PC-9 (cell line): ENCODE results near the gene ZBTB9. TPM values are rescaled to one million over a fixed set of nuclear protein-coding genes. Genes with fewer than 3 reads are reported as not detected.

Source experiments
- BruUV-seq: library from RNA; stranded (reverse); fragments of 400-500 nt; replicated peaks from 2 replicates; lab custom pipeline; 2021; lab: Mats Ljungman, UMichigan
- CTCF ChIA-PET: fragments of 300-600 bp; sonication (Branson Sonifier 250); formaldehyde crosslinking; loops from one replicate; lab custom pipeline; 2022; ENCODE audit warnings: antibody characterized with exemption; lab: Charles Lee
- POLR2A ChIA-PET: fragments of 300-600 bp; sonication (Branson Sonifier 250); formaldehyde crosslinking; loops from one replicate; lab custom pipeline; 2022; ENCODE audit warnings: antibody characterized with exemption; ENCODE audit not compliant: unreplicated experiment; lab: Charles Lee
- DNase-seq, 2 experiments: peaks; one replicate each; pipeline versions ENCODE4 v3.0.0 to v3.0.0-alpha.2; 2015 to 2022; ENCODE audit warnings: mixed read lengths in 1 of 2
- H2AFZ ChIP-seq: fragments of 200-600 bp; sonication (generic); 2 replicates; pipeline ENCODE4 v1.8.1; 2017; ENCODE audit warnings: antibody characterized with exemption
- H3F3A ChIP-seq: fragments of 200-600 bp; sonication (generic); 2 replicates; pipeline ENCODE4 v1.8.1; 2017; ENCODE audit warnings: antibody characterized with exemption, mild to moderate bottlenecking, low read depth; ENCODE audit not compliant: insufficient read depth
- H3K27ac ChIP-seq: fragments of 200-600 bp; sonication (generic); 2 replicates; pipeline ENCODE4 v1.6.1; 2016; ENCODE audit warnings: mixed run types
- H3K27me3 ChIP-seq: fragments of 200-600 bp; sonication (generic); 2 replicates; pipeline ENCODE4 v1.6.1; 2016; ENCODE audit warnings: low read depth, mixed run types; ENCODE audit not compliant: insufficient read depth
- H3K36me3 ChIP-seq: fragments of 200-600 bp; sonication (generic); 2 replicates; pipeline ENCODE4 v1.6.1; 2016; ENCODE audit warnings: low read depth, mixed run types
- H3K4me1 ChIP-seq: fragments of 200-600 bp; sonication (generic); replicated peaks from 2 replicates; pipeline ENCODE4 v1.6.1; 2016; ENCODE audit warnings: mixed run types; ENCODE audit not compliant: insufficient read depth
- H3K4me2 ChIP-seq: fragments of 200-600 bp; sonication (generic); 2 replicates; pipeline ENCODE4 v1.6.1; 2017; ENCODE audit warnings: mixed run types
- H3K4me3 ChIP-seq: fragments of 200-600 bp; sonication (generic); 2 replicates; pipeline ENCODE4 v1.6.1; 2016; ENCODE audit warnings: mixed run types
- H3K79me2 ChIP-seq: fragments of 200-600 bp; sonication (generic); 2 replicates; pipeline ENCODE4 v1.6.1; 2017; ENCODE audit warnings: low read depth, mixed run types
- H3K9me2 ChIP-seq: fragments of 200-600 bp; sonication (generic); 2 replicates; pipeline ENCODE4 v1.8.1; 2017; ENCODE audit warnings: mild to moderate bottlenecking; ENCODE audit not compliant: insufficient read depth
- H3K9me3 ChIP-seq: fragments of 200-600 bp; sonication (generic); 2 replicates; pipeline ENCODE4 v1.8.1; 2016; ENCODE audit warnings: low read depth; ENCODE audit not compliant: insufficient read depth
- H4K20me1 ChIP-seq: fragments of 200-600 bp; sonication (generic); 2 replicates; pipeline ENCODE4 v1.8.1; 2017; ENCODE audit not compliant: insufficient read depth
- CTCF ChIP-seq: fragments of 200-600 bp; sonication (generic); conservative IDR thresholded peaks from 2 replicates; pipeline ENCODE4 v1.6.1; 2017; ENCODE audit warnings: mixed run types, antibody characterized with exemption, mild to moderate bottlenecking, moderate library complexity
- EZH2 ChIP-seq: fragments of 200-600 bp; sonication (generic); IDR thresholded peaks from 2 replicates; pipeline ENCODE4 v1.8.0; 2017; ENCODE audit warnings: antibody characterized with exemption, low read depth
- intact Hi-C: fragments of 100-400 bp; cut with micrococcal nuclease; formaldehyde crosslinking; loops from one replicate; pipeline ENCODE4 v1.10.0; 2022; ENCODE audit not compliant: unreplicated experiment
- total RNA-seq: library from RNA; stranded (reverse); gene quantifications from 2 replicates; pipeline ENCODE4 v1.2.3, GENCODE V29; 2021

Gene ZBTB9
- total RNA-seq, 1 experiment from 2014 or later, result 7.9 TPM

GRCh38 chr6:33437666-33438065 is 16.7 kb upstream of the ZBTB9 start:
- intact Hi-C loops, result no loop called here
- no peaks in the 10 kb centered on the region for H3K9me2 ChIP-seq
- H4K20me1 ChIP-seq, result no peaks in the 10 kb centered on the region
- no peak overlapping the region for H2AFZ ChIP-seq
- H3K36me3 ChIP-seq, result no peaks in the 10 kb centered on the region
- H3K4me2 ChIP-seq, result no peak overlapping the region
- no peaks in the 10 kb centered on the region for H3F3A ChIP-seq
- H3K4me3 ChIP-seq, result no peak overlapping the region
- DNase-seq, result no peak
- no peaks in the 10 kb centered on the region for H3K27me3 ChIP-seq
- ChIA-PET CTCF (no interaction called here), POLR2A (no interaction called here)
- no peaks in the 10 kb centered on the region for H3K9me3 ChIP-seq
- H3K79me2 ChIP-seq, result no peaks in the 10 kb centered on the region
- TF ChIP-seq CTCF, result no peak
- H3K4me1 ChIP-seq, result no peaks in the 10 kb centered on the region
- no peak overlapping the region for H3K27ac ChIP-seq
- BruUV-seq, result no TSS peak

- TF ChIP-seq EZH2 (no peak), CTCF (no peak)
- DNase-seq, result no peak
- no peak overlapping the region for H3K4me2 ChIP-seq
- H4K20me1 ChIP-seq, result no peaks in the 10 kb centered on the region
- H3K79me2 ChIP-seq, result no peaks in the 10 kb centered on the region
- H3K27me3 ChIP-seq, result no peaks in the 10 kb centered on the region
- H2AFZ ChIP-seq, result no peak overlapping the region
- H3K36me3 ChIP-seq, result no peaks in the 10 kb centered on the region
- no peaks in the 10 kb centered on the region for H3K9me2 ChIP-seq
- no peak overlapping the region for H3K4me3 ChIP-seq
- no peaks in the 10 kb centered on the region for H3K9me3 ChIP-seq
- H3K4me1 ChIP-seq, result no peaks in the 10 kb centered on the region
- ChIA-PET CTCF (no interaction called here), POLR2A (no interaction called here)
- H3K27ac ChIP-seq, result no peak overlapping the region
- no TSS peak for BruUV-seq
- no peaks in the 10 kb centered on the region for H3F3A ChIP-seq
- intact Hi-C loops, result no loop called here
Measured at GRCh38 chr6:33438978-33439594, 15.3 kb upstream of the ZBTB9 start.

- Histone ChIP-seq H3K36me3 (no peaks in the 10 kb centered on the region), H3K79me2 (no peaks in the 10 kb centered on the region), H4K20me1 (no peaks in the 10 kb centered on the region), H3K4me1 (no peaks in the 10 kb centered on the region), H3K27ac (no peak overlapping the region), H3K4me3 (no peak overlapping the region), H3K4me2 (no peak overlapping the region), H3F3A (peaks cover 2% of the 10 kb centered on the region; the same call in 1 of the 2 replicates), H2AFZ (no peak overlapping the region), H3K9me3 (no peaks in the 10 kb centered on the region), H3K27me3 (no peaks in the 10 kb centered on the region), H3K9me2 (no peaks in the 10 kb centered on the region)
- POLR2A ChIA-PET, result no interaction called here
- BruUV-seq, result no TSS peak
- intact Hi-C loops, result no loop called here
- CTCF ChIA-PET, result no interaction called here
- TF ChIP-seq CTCF, result no peak
- no peak for TF ChIP-seq EZH2
- no peak for DNase-seq
Measured at GRCh38 chr6:33439956-33440648, 14.3 kb upstream of the ZBTB9 start.
